Esophagus muscularis mucosa (tissue), 4 donors: ENCODE results near the gene TMEM198.

Experiments used
- CTCF ChIP-seq, 3 experiments: fragments of 200-600 bp in 2 of 3; fragments of 450-650 bp in 1 of 3; sonication (generic) in 2 of 3; IDR thresholded peaks; one replicate each; pipeline ENCODE4 v1.5.1; 2017 to 2019; ENCODE audit warnings: antibody characterized with exemption in 3 of 3, mild to moderate bottlenecking in 2 of 3, moderate library complexity in 1 of 3
- EP300 ChIP-seq: sonication (generic); formaldehyde crosslinking; IDR thresholded peaks from one replicate; pipeline ENCODE4 v1.6.1; 2017; ENCODE audit warnings: antibody characterized with exemption
- POLR2A ChIP-seq: fragments of 450-650 bp; IDR thresholded peaks from one replicate; pipeline ENCODE4 v1.6.1; 2017; ENCODE audit warnings: antibody characterized with exemption, moderate library complexity, mild to moderate bottlenecking, low read depth
- POLR2AphosphoS5 ChIP-seq, 2 donors: sonication (generic); formaldehyde crosslinking; IDR thresholded peaks; one replicate each; pipeline ENCODE4 v1.6.1; 2017; ENCODE audit warnings: antibody characterized with exemption in 2 of 2

DNA sequence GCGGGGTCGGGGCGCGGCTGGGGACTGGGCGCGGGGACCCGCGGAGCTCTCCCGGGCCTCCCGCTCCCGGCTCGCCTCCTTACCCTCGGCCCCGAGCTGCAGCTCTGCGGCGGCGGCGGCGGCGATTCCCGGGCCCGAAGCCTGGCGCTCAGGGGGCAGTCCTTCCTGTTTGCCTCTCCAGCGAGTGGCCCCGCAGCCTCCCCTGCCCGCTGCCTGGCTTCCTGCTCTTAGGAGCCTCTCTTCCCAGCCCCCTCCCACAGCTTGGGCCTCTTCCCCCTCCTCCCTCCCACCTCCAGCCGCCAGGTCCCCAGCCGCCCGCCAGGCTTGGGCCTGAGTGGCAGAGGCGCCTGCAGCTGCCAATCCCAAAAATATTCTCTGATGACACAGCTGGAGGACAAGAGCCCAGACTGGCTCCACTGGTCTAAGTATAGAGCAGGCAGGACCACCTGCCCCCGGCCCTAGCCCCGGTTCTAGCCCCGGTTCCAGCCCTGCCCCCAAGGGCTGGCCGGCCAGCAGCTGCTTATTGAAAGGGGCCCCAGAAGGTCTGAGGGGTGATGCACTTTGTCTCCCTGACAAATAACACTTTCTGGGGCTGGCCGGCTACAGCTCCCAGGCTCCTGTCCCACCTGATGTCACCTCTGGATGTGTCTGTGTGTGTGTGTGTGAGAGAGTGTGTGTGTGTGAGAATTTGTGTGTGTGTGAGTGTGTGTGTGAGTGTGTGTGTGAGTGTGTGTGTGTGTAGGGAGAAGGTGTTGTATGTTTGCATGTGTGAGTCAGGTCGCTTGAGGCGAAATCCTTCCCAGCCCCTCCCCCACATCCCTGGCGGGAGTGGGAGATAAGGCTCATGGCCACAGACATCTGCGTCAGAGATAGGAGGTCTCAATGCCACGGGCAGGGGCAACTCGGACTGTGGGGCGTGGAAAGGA lies 27.7 kb downstream of the TMEM198 start, which contains the start of gene OBSL1:
- TF ChIP-seq POLR2A (no peak), CTCF (IDR thresholded peaks at IDR 0.05) (no peak), POLR2AphosphoS5 (IDR thresholded peaks at IDR 0.05) (no peak), EP300 (no peak)
